Activated naive CD8-positive, alpha-beta T cell (primary cell): ENCODE results near the gene PAX5.

ENCODE experiments used
- H3K27ac Mint-ChIP-seq: one replicate; pipeline ENCODE4 v1.8.0; 2021; ENCODE audit warnings: mixed read lengths
- H3K27me3 Mint-ChIP-seq: one replicate; pipeline ENCODE4 v1.8.0; 2021; ENCODE audit warnings: mixed read lengths
- H3K36me3 Mint-ChIP-seq: one replicate; pipeline ENCODE4 v1.8.0; 2021; ENCODE audit warnings: mixed read lengths
- H3K4me1 Mint-ChIP-seq: one replicate; pipeline ENCODE4 v1.8.0; 2021; ENCODE audit warnings: low read depth, mixed read lengths
- H3K4me3 Mint-ChIP-seq: one replicate; pipeline ENCODE4 v1.8.0; 2021; ENCODE audit warnings: mild to moderate bottlenecking, mixed read lengths
- H3K9me3 Mint-ChIP-seq: one replicate; pipeline ENCODE4 v1.8.0; 2021; ENCODE audit warnings: low read depth, mixed read lengths

PAX5 gene

DNA sequence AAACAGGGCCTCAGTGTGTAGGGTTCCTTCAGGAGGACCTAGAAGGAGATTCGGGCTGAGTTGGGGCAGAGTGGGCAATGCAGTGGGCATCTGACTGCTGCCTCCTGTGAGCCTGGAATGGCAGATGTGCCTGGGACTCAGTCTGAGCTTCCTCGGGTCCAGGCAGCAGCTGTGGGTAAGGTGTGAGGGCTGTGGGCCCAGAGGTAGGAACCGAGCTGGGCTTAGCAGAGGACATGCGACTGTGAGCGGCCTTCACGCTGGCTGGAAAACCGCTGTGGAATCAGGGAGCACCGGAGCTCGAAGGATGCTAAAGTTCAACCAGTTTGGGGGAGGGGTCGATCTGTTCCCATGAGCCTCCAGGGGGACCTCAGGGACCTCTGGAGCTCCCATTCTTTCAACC, 137.0 kb downstream of the PAX5 start:
- H3K4me1 Mint-ChIP-seq: no peaks in the 10 kb centered on the region
- no peaks in the 10 kb centered on the region for H3K9me3 Mint-ChIP-seq
- no peak overlapping the region for H3K4me3 Mint-ChIP-seq
- H3K27me3 Mint-ChIP-seq: peaks cover 4% of the 10 kb centered on the region
- no peaks in the 10 kb centered on the region for H3K36me3 Mint-ChIP-seq
- no peak overlapping the region for H3K27ac Mint-ChIP-seq

DNA sequence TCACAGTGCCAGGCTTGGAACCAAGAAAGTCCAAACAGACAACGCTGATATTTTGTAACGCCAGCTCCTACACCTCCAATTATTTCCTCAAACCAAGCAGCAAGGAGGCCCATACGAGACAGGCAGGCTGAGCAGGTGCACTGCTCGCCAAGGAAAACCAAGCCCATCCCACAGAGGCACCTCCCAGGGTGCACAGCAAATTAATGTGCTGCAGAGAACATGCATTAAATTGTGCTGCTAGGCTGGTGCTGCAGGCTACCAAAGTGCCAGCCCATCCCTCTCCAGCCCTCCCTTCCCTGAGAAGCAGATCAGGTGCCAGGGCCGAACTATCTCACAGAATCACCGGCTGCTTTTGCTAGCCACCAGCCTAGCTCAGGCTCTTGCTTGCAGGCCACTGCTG, 137.8 kb downstream of the PAX5 start:
- Mint-ChIP-seq H3K4me1 (no peaks in the 10 kb centered on the region), H3K4me3 (no peak overlapping the region), H3K36me3 (no peaks in the 10 kb centered on the region), H3K27me3 (peaks cover 4% of the 10 kb centered on the region), H3K9me3 (no peaks in the 10 kb centered on the region), H3K27ac (no peak overlapping the region)

DNA sequence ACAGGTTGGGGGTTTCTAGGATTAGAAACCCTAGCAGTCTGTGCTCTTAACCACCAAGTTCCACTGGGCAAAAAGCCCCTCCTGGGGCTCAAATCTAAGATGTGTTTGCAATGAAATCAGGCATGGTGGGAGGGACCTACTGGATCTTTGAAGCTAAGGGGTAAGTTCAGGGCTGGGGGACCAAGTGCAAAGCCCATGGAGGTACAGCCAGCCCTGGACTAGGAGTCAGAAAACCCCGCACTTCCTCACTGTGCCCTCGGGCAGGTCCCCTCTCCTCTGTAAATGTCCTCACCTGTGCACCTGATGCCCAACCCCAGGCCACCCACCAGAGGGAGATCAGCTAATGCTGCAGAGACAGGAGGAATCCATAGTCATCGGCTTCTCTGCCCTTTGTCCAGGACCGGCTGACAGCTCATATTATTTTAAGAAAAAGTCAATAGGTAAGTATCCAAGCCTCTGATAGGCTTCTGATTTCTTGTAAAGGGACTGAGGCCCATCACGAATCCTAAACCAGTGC, 138.3 kb downstream of the PAX5 start:
- no peaks in the 10 kb centered on the region for H3K9me3 Mint-ChIP-seq
- H3K27ac Mint-ChIP-seq: no peak overlapping the region
- H3K4me1 Mint-ChIP-seq: no peaks in the 10 kb centered on the region
- H3K27me3 Mint-ChIP-seq: peaks cover 4% of the 10 kb centered on the region
- no peaks in the 10 kb centered on the region for H3K36me3 Mint-ChIP-seq
- H3K4me3 Mint-ChIP-seq: no peak overlapping the region

DNA sequence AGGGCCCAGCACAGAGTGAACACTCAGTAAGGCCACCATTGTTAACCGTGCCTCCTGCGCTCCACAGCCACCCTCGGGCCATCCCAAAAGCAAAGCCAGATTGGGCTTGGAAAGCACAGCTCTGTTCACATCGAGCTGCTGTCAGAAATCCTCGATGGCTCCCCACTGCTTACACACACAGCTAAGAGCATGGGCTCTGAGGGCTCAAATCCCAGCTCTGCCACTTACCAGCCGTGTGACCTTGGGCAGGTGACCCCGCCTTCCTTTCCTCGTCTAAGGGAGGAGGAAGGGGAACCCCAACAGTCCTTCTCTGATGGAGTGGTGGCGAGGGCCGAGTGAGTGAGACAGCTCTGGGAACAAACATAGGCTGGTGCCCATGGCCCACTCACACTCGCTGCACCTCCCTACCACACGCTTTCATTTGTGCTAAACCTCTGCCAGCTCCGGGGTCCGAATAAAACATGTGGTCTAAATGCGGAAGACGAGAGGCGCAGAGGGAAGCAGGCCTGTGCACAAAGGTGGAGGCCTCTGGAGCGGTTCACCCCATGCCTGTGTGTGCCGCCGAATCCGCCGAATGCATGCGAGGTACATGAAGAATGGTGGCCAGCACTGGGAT, 139.3 kb downstream of the PAX5 start:
- no peaks in the 10 kb centered on the region for H3K36me3 Mint-ChIP-seq
- H3K4me1 Mint-ChIP-seq: no peaks in the 10 kb centered on the region
- H3K27me3 Mint-ChIP-seq: peaks cover 7% of the 10 kb centered on the region
- no peaks in the 10 kb centered on the region for H3K9me3 Mint-ChIP-seq
- H3K4me3 Mint-ChIP-seq: no peak overlapping the region
- H3K27ac Mint-ChIP-seq: no peak overlapping the region

DNA sequence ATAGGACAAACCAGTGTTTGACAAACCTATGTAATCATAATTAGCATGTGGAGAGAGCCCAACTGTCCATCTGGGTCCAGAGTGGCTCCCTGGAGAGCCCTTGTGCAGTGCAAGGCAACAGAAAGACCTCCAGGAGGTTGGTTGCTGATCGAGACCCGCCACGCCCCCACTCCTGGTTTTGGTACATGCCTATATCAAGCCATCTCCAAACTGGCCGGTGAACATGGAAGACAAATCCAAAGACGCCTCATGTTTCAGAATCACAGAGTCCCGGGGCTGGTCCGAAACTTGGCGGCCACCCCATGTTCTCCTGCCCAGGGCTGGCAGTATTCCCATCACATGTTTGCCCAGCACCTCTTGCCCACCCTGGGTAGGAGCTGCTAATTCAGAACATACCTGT, 140.2 kb downstream of the PAX5 start:
- peaks cover 8% of the 10 kb centered on the region for H3K27me3 Mint-ChIP-seq
- H3K27ac Mint-ChIP-seq: no peak overlapping the region
- no peaks in the 10 kb centered on the region for H3K36me3 Mint-ChIP-seq
- no peaks in the 10 kb centered on the region for H3K4me1 Mint-ChIP-seq
- H3K4me3 Mint-ChIP-seq: no peak overlapping the region
- no peaks in the 10 kb centered on the region for H3K9me3 Mint-ChIP-seq

DNA sequence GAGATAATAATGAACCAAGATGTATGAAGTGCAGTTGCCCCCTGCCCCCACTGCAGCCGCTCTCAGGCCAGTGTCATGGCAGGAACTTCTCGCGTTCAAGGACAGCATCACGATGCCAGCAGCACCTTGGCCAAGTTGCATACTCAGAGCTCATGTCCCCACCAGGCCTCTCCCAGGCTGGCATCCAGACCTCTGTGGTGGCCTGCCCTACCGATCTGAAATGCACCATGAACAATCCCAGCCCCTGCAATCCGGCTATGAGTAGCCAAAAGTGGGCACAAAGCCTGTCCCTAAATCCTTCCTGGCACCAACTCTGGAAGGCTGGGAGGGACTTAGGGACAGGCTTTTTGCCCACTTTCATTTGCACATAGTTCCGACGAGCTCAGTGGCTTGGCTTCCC, 140.9 kb downstream of the PAX5 start:
- Mint-ChIP-seq H3K36me3 (no peaks in the 10 kb centered on the region), H3K27ac (no peak overlapping the region), H3K4me3 (no peak overlapping the region), H3K4me1 (no peaks in the 10 kb centered on the region), H3K27me3 (peaks cover 9% of the 10 kb centered on the region), H3K9me3 (no peaks in the 10 kb centered on the region)

DNA sequence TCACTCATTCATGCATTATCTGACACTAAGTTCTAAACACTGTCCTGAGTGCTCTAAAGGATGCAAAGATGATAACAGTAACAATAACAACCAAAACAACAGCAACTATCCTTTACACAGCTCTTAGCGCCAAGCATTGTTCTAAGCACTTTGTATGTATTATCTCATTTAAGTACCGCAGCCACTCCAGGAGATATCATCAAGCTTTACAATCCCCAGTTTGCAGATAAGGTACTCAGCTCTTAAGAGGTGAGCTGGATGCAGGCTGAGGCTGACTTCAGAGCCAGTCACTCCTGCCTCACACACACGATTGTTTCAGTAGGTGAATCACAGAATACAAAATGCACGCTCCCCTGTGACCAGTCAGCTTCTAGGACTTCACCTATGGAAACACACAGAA, 141.8 kb downstream of the PAX5 start:
- H3K27ac Mint-ChIP-seq: no peak overlapping the region

DNA sequence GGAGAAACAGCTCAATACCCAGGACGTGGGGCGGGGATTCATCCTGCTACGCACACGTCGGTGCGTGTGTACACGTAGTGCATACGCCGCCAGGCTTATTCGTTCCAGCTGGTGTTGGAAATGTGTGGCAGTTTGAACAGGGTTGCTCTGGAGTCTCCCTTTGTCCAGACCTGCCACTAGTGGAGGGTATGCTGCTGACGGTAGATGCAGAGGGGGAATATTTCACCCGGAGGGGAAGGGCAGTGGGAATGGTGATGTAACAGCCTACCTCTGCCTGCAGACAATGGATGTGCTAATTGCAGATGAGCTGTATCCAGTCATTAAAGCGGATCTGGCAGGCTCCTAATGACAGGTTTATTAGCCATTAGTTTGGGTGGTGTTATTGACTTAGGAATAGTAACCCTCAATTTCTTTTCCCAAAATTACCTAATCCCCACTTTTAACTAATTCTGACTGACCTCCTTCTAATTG, 142.7 kb downstream of the PAX5 start:
- Mint-ChIP-seq H3K36me3 (no peaks in the 10 kb centered on the region), H3K9me3 (no peaks in the 10 kb centered on the region), H3K4me3 (no peak overlapping the region), H3K27ac (no peak overlapping the region), H3K4me1 (no peaks in the 10 kb centered on the region), H3K27me3 (peaks cover 16% of the 10 kb centered on the region)

More for the DNA sequence above, 141.8 kb downstream of the PAX5 start:
- peaks cover 12% of the 10 kb centered on the region for H3K27me3 Mint-ChIP-seq
- no peaks in the 10 kb centered on the region for H3K4me1 Mint-ChIP-seq
- no peaks in the 10 kb centered on the region for H3K36me3 Mint-ChIP-seq
- no peaks in the 10 kb centered on the region for H3K9me3 Mint-ChIP-seq
- H3K4me3 Mint-ChIP-seq: no peak overlapping the region

DNA sequence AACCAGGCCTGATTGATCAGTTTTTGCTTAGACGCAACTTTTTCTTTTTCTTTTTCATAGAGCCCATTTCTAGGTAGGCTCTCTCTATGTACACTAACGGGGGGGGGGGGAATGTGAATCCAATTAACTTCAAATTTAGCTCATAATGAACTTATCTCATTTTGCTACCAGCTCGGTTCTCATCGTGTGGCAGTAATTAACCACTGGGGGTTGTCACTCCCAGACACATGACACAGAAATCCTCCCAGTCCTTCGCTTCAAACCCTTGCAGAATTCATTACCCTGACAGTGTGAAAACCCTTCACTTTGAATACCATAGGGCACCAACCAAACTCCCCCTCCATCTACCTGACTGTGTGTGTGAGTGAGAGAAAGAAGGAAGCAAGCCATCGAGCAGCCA, 144.2 kb downstream of the PAX5 start:
- Mint-ChIP-seq H3K27ac (no peak overlapping the region), H3K27me3 (peaks cover 17% of the 10 kb centered on the region), H3K9me3 (no peaks in the 10 kb centered on the region), H3K4me1 (no peaks in the 10 kb centered on the region), H3K4me3 (no peak overlapping the region), H3K36me3 (no peaks in the 10 kb centered on the region)

DNA sequence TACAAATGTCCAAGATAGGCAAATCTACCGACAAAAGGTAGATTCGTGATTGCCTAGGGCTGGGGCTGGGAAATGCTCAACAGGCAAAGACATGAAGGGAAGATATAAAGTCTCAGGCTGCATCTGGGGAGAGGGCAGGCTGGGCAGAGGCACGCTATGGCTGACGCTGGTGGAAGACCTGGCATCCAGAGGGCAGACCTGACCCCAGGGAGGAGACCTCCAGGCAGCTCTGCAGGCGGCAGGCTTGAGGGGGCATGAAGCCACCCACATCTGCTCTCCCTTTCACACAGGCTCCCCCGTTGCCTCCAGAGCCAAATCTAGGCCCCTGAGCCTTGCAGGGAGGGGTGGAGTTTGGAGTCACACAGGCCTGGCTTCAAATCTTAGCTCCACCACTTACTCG, 145.5 kb downstream of the PAX5 start:
- no peaks in the 10 kb centered on the region for H3K36me3 Mint-ChIP-seq
- H3K27me3 Mint-ChIP-seq: peaks cover 19% of the 10 kb centered on the region
- no peak overlapping the region for H3K27ac Mint-ChIP-seq
- H3K4me3 Mint-ChIP-seq: no peak overlapping the region
- no peaks in the 10 kb centered on the region for H3K4me1 Mint-ChIP-seq
- no peaks in the 10 kb centered on the region for H3K9me3 Mint-ChIP-seq

DNA sequence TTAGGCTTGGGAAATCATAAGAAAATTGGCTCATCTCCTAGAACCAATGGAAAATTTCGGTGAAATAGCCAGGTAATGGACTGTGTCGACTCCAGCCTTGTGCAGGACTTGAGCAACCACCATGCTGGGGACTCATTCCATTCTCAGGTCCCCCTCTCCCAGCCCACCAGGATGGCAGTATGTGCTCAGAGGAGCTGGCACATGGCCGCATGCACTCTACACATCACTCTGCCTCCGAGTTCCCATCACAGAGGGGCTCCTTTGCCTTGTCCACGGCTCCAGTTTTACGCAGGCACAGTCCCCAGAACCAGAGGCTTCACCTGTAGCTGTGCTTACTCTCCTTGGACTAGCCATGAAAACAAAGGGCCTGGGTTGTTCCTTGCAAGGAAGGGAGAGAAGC, 149.3 kb downstream of the PAX5 start:
- Mint-ChIP-seq H3K27ac (no peak overlapping the region), H3K4me1 (no peaks in the 10 kb centered on the region), H3K36me3 (no peaks in the 10 kb centered on the region), H3K27me3 (peaks cover 16% of the 10 kb centered on the region), H3K4me3 (no peak overlapping the region), H3K9me3 (no peaks in the 10 kb centered on the region)

DNA sequence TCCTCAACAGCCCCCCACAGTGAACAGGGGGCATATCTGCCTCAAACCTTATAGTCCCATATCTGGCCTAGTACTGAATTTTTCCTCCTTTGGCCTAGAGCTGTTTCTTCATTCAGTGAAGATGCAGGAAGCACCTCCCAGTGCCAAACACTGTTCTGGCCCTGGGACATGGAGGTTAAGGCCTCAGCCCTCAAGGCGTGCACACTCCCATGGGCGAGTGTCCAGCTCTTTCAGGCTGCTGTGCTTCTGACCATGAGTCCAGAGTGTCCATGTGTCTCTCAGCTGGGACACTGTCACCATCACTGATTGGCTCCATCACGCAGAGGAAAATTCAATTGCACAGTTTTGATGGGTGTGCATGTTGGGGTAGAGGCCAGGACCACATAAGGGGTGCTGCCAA, 151.5 kb downstream of the PAX5 start:
- Mint-ChIP-seq H3K36me3 (no peaks in the 10 kb centered on the region), H3K27me3 (peaks cover 10% of the 10 kb centered on the region), H3K9me3 (no peaks in the 10 kb centered on the region), H3K27ac (no peak overlapping the region), H3K4me1 (no peaks in the 10 kb centered on the region), H3K4me3 (no peak overlapping the region)

DNA sequence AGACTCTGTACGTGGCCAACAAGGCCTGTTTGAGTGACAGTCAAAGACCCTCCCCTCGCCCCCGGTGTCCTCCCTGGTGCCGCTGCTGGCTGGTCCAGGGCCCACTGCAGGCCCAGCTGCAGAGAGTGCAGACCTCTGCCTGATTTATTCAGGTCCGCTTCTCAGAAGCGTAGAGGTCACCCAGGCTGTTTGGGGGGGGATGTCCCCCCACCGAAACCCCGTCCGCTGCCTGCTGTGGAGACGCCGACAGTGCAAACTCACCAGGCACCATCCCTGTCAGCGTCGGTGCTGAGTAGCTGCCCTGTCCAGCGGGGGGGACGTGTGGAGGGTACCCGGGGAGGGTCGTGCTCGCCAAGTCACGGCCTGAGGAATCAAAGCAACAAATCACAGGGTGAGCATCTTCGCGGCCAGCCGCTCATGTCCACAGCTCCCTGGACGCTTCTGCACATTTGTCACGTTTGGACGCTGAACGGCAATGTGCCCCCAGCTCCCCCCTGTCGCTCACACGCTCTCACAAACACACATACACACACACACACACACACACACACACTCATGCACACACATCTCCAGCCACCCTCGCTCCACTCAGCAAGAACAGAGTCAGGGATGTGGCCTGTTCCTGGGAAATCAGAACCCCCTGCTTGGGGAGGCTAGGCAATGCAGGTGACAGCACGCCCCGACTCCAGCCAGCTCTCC, 152.2 kb downstream of the PAX5 start:
- Mint-ChIP-seq H3K27me3 (peaks cover 10% of the 10 kb centered on the region), H3K27ac (no peak overlapping the region), H3K4me1 (no peaks in the 10 kb centered on the region), H3K9me3 (no peaks in the 10 kb centered on the region), H3K36me3 (no peaks in the 10 kb centered on the region), H3K4me3 (no peak overlapping the region)

DNA sequence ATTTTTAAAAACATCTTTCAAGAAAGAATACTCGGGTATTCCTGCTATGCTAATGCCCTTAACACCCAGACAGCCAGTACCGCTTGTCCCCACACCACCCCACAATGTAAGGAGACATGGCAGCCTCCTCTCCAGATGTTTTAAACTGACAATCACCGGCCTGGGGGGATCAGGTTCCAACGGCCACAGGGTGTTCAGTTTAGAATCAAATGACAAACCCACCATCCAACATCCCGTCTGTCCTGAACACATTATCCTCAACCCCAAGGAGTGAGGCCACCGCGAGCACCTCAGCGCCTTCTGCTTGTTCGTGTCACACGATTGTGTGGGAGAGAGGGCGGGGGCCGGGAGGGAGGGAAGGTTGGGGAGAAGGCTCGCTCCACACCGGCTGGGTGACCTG, 152.8 kb downstream of the PAX5 start:
- Mint-ChIP-seq H3K27me3 (peaks cover 7% of the 10 kb centered on the region), H3K9me3 (no peaks in the 10 kb centered on the region), H3K4me1 (no peaks in the 10 kb centered on the region), H3K4me3 (no peak overlapping the region), H3K27ac (no peak overlapping the region), H3K36me3 (no peaks in the 10 kb centered on the region)

DNA sequence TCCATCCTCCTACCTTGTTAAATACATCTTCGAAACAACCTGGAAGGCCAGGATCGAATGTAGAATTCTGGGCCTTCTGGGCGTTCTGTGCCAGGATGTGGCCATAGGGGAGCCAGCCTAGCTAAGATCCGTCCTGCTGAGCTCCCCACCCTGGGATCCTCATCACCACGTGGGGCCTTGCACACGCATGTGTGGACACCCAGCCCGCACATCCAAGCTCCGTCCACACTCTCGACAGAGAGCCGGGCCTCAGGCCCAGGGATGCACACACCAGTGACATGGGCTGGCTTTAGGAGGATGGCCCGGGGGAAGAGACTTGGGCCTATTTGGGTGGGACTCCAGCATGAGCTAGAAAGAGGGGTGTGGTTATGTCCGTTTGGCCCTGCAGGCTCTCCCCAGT, 154.0 kb downstream of the PAX5 start:
- no peaks in the 10 kb centered on the region for H3K9me3 Mint-ChIP-seq
- no peak overlapping the region for H3K4me3 Mint-ChIP-seq
- H3K27ac Mint-ChIP-seq: no peak overlapping the region
- no peaks in the 10 kb centered on the region for H3K36me3 Mint-ChIP-seq
- peaks cover 5% of the 10 kb centered on the region for H3K27me3 Mint-ChIP-seq
- H3K4me1 Mint-ChIP-seq: no peaks in the 10 kb centered on the region
